A549 (cell line): Measurements from ENCODE around the gene FILIP1L. TPM values are rescaled to one million over a fixed set of nuclear protein-coding genes. Genes with fewer than 3 reads are reported as not detected.

Source experiments
- ATAC-seq, 2 experiments: fragments of 200-7000 bp in 1 of 2; fragments of >200 bp in 1 of 2; cut with Nextera tagmentation in 1 of 2; cut with Tn5 transposase in 1 of 2; 3 replicates each; pipeline versions ENCODE4 v1.8.0 to v1.9.1; 2018 to 2020; ENCODE audit warnings: mild to moderate bottlenecking in 1 of 2, moderate library complexity in 1 of 2
- CTCF ChIA-PET: fragments of 300-600 bp; sonication (Branson Sonifier 250); formaldehyde crosslinking; extraction: SDS; loops from one replicate; lab custom pipeline; 2021; ENCODE audit warnings: antibody characterized with exemption, inconsistent platforms; lab: Yijun Ruan, JAX
- POLR2A ChIA-PET: fragments of 350-600 bp; formaldehyde crosslinking; extraction: SDS; loops from one replicate; lab custom pipeline; 2021; ENCODE audit warnings: antibody characterized with exemption, inconsistent platforms; lab: Yijun Ruan, JAX
- DNase-seq, 2 experiments: peaks; one replicate each; pipeline versions ENCODE4 v3.0.0 to v3.0.0-alpha.2; 2011 to 2016; ENCODE audit warnings: low read depth in 1 of 2, low spot score in 1 of 2
- FAIRE-seq: peaks from 2 replicates; lab custom pipeline; 2011; peaks lifted over from hg19 to GRCh38; lab: Jason Lieb, UNC
- H3K27ac ChIP-seq, 2 experiments: fragments of >200 bp; sonication (Bioruptor Twin); formaldehyde crosslinking; 3 replicates each; pipeline ENCODE4 v1.5.1; 2016 to 2017
- H3K4me1 ChIP-seq: fragments of >200 bp; sonication (Bioruptor Twin); formaldehyde crosslinking; 3 replicates; pipeline ENCODE4 v1.6.1; 2016
- H3K4me2 ChIP-seq: fragments of >200 bp; sonication (Bioruptor Twin); formaldehyde crosslinking; 3 replicates; pipeline ENCODE4 v1.6.1; 2016
- H3K4me3 ChIP-seq: fragments of >200 bp; sonication (Bioruptor Twin); formaldehyde crosslinking; 3 replicates; pipeline ENCODE4 v1.5.1; 2016
- H3K9me3 ChIP-seq: fragments of >200 bp; sonication (Bioruptor Twin); formaldehyde crosslinking; 3 replicates; pipeline ENCODE4 v1.6.1; 2016
- ATOH8 ChIP-seq: fragments of 250-450 bp; sonication (Bioruptor Pico); IDR thresholded peaks from 2 replicates; pipeline ENCODE4 v1.5.0; 2020; ENCODE audit warnings: low read depth, mild to moderate bottlenecking, moderate library complexity
- CBX8 ChIP-seq: fragments of 200-600 bp; sonication (generic); IDR thresholded peaks from 2 replicates; pipeline ENCODE4 v1.6.1; 2016
- CEBPB ChIP-seq, 2 experiments: fragments of >200 bp in 1 of 2; sonication (Bioruptor Twin) in 1 of 2; formaldehyde crosslinking in 1 of 2; IDR thresholded peaks; 2 replicates each; pipeline ENCODE4 v1.6.1; 2012 to 2016
- CTCF ChIP-seq: fragments of >200 bp; sonication (Bioruptor Twin); formaldehyde crosslinking; IDR thresholded peaks from 3 replicates; pipeline ENCODE4 v1.5.1; 2016
- E2F6 ChIP-seq: IDR thresholded peaks from 2 replicates; pipeline ENCODE4 v1.6.1; 2012; ENCODE audit warnings: low read depth, borderline replicate concordance
- EHF ChIP-seq: fragments of 250-450 bp; sonication (Bioruptor Pico); IDR thresholded peaks from 2 replicates; pipeline ENCODE4 v1.5.0; 2020; ENCODE audit warnings: mild to moderate bottlenecking
- FOSL2 ChIP-seq, 2 experiments: fragments of 450-650 bp in 1 of 2; fragments of >200 bp in 1 of 2; sonication (Bioruptor Twin) in 1 of 2; formaldehyde crosslinking; IDR thresholded peaks; 2 replicates each; pipeline versions ENCODE4 v1.5.0 to v1.6.1; 2016 to 2020; ENCODE audit warnings: mild to moderate bottlenecking in 1 of 2, moderate library complexity in 1 of 2
- HES2 ChIP-seq: fragments of >200 bp; sonication (Bioruptor Twin); formaldehyde crosslinking; IDR thresholded peaks from 2 replicates; pipeline ENCODE4 v1.6.1; 2016
- HEYL ChIP-seq: fragments of 250-450 bp; sonication (Bioruptor Pico); IDR thresholded peaks from 2 replicates; pipeline ENCODE4 v1.8.0; 2021; ENCODE audit warnings: mild to moderate bottlenecking, moderate library complexity
- HMGXB4 ChIP-seq: fragments of 250-450 bp; sonication (Bioruptor Pico); IDR thresholded peaks from 2 replicates; pipeline ENCODE4 v1.5.0; 2021; ENCODE audit warnings: mild to moderate bottlenecking, moderate library complexity, borderline replicate concordance
- HOXA7 ChIP-seq: fragments of 250-450 bp; sonication (Bioruptor Pico); IDR thresholded peaks from 2 replicates; pipeline ENCODE4 v1.5.0; 2020; ENCODE audit warnings: mild to moderate bottlenecking, moderate library complexity
- JUNB ChIP-seq: fragments of >200 bp; sonication (Bioruptor Twin); formaldehyde crosslinking; IDR thresholded peaks from 2 replicates; pipeline ENCODE4 v1.6.1; 2016
- MYC ChIP-seq: IDR thresholded peaks from 2 replicates; pipeline ENCODE4 v1.6.1; 2012; ENCODE audit warnings: mild to moderate bottlenecking, inconsistent platforms, low read length, improper control_type of control experiment, borderline replicate concordance
- NFE2L2 ChIP-seq: fragments of 150-350 bp; conservative IDR thresholded peaks from 2 replicates; pipeline ENCODE4 v1.6.1; 2014; ENCODE audit warnings: low read length
- NPAS2 ChIP-seq: fragments of 250-450 bp; sonication (Bioruptor Pico); IDR thresholded peaks from 2 replicates; pipeline ENCODE4 v1.8.0; 2022; ENCODE audit warnings: mild to moderate bottlenecking, moderate library complexity, borderline replicate concordance
- PBX3 ChIP-seq: IDR thresholded peaks from 2 replicates; pipeline ENCODE4 v1.6.1; 2012
- PHF8 ChIP-seq: fragments of 200-600 bp; sonication (generic); IDR thresholded peaks from 2 replicates; pipeline ENCODE4 v1.6.1; 2016; ENCODE audit warnings: low read depth, mild to moderate bottlenecking, antibody characterized with exemption, moderate library complexity, borderline replicate concordance
- POLR2A ChIP-seq: IDR thresholded peaks from 2 replicates; pipeline ENCODE4 v1.6.1; 2012; ENCODE audit warnings: mild to moderate bottlenecking, low read length
- RNF2 ChIP-seq: fragments of 200-600 bp; sonication (generic); IDR thresholded peaks from 2 replicates; pipeline ENCODE4 v1.6.1; 2016; ENCODE audit warnings: low read depth, mild to moderate bottlenecking, antibody characterized with exemption, moderate library complexity, borderline replicate concordance
- SREBF2 ChIP-seq: fragments of 450-650 bp; IDR thresholded peaks from 2 replicates; pipeline ENCODE4 v1.6.1; 2014; ENCODE audit warnings: mild to moderate bottlenecking, moderate library complexity
- TP53 ChIP-seq: fragments of 250-450 bp; sonication (Bioruptor Pico); IDR thresholded peaks from 2 replicates; pipeline ENCODE4 v1.5.0; 2021; ENCODE audit warnings: mild to moderate bottlenecking, moderate library complexity
- USF2 ChIP-seq: fragments of 450-650 bp; IDR thresholded peaks from 2 replicates; pipeline ENCODE4 v1.6.1; 2014; ENCODE audit warnings: antibody characterized with exemption
- ZFP36 ChIP-seq: fragments of 450-650 bp; IDR thresholded peaks from 2 replicates; pipeline ENCODE4 v1.6.1; 2014; ENCODE audit warnings: borderline replicate concordance; ENCODE audit not compliant: partially characterized antibody
- ZNF302 ChIP-seq: fragments of 250-450 bp; sonication (Bioruptor Pico); IDR thresholded peaks from 2 replicates; pipeline ENCODE4 v1.9.0; 2021; ENCODE audit warnings: inconsistent platforms, mild to moderate bottlenecking, moderate library complexity
- WGBS: methylation state at CpG from one replicate; pipeline ENCODE4 v1.1.6; 2017; ENCODE audit errors: missing lambda C conversion rate; 5-methylcytosine and 5-hydroxymethylcytosine counted together
- polyA plus RNA-seq, 4 experiments: library from polyadenylated mRNA; depleted of rRNA in 3 of 4; stranded (reverse); fragments of >200 nt; fragmentation: RNase III in 1 of 4; extraction: RNeasy Plus Mini Kit Qiagen cat#74134 plus additional on column Dnase treatment in 1 of 4; gene quantifications; 2 replicates in 3 of 4; 3 replicates in 1 of 4; pipeline ENCODE4 v1.2.3, GENCODE V29; 2011 to 2017

Gene FILIP1L
- polyA plus RNA-seq, 2 of the 4 experiments (the other 2 are of a cell fraction) = 0.19 to 0.45 TPM

GRCh38 chr3:99863588-99863987 lies 250.7 kb downstream of the FILIP1L start:
- TF ChIP-seq E2F6 (no peak), PBX3 (no peak)
- TF ChIP-seq, all 56 proteins: peak for 0
- Histone ChIP-seq H3K9me3 (no peaks in the 10 kb centered on the region), H3K4me3 (no peak overlapping the region), H3K4me1 (peaks cover 28% of the 10 kb centered on the region), H3K27ac (no peak overlapping the region), H3K4me2 (no peak overlapping the region)
- DNase-seq (no peak), ATAC-seq (no peak), FAIRE-seq (no peak)
- POLR2A ChIA-PET = no interaction called here
- CTCF ChIA-PET = interaction anchor here (0.9 to 1.8 kb wide), 3 partner anchors 20 to 104 kb away, joined by 3 to 7 read pairs (median 3); no protein-coding TSS in a partner anchor
- WGBS = 92% methylated on average over 2 of the region's 2 CpGs

- H3K27ac ChIP-seq = no peak overlapping the region
- ATAC-seq = no peak
- no peaks in the 10 kb centered on the region for H3K9me3 ChIP-seq
- no peak overlapping the region for H3K4me3 ChIP-seq
- 79% methylated on average over 6 of the region's 6 CpGs for WGBS
- H3K4me1 ChIP-seq = peaks cover 28% of the 10 kb centered on the region
- no peak overlapping the region for H3K4me2 ChIP-seq
- ChIA-PET POLR2A (no interaction called here), CTCF (interaction anchor here (0.8 to 1.8 kb wide), 4 partner anchors 8 to 31 kb away, joined by 3 to 7 read pairs (median 5); no protein-coding TSS in a partner anchor)
- TF ChIP-seq HMGXB4 (CRISPR knock-in tag) (no peak), MYC (no peak), FOSL2 (IDR thresholded peaks at IDR 0.05) (no peak), FOSL2 (CRISPR knock-in tag; IDR thresholded peaks at IDR 0.05) (no peak), PHF8 (no peak), HEYL (no peak), CBX8 (no peak), ZNF302 (CRISPR knock-in tag) (no peak), SREBF2 (no peak), POLR2A (no peak), JUNB (no peak), NPAS2 (no peak), HOXA7 (CRISPR knock-in tag) (no peak), TP53 (no peak), ATOH8 (CRISPR knock-in tag) (no peak)
- DNase-seq = no peak
- FAIRE-seq = no peak
Observed at GRCh38 chr3:99863002-99863401, 251.3 kb downstream of the FILIP1L start.

- CTCF ChIA-PET = interaction anchor here (0.8 to 1.7 kb wide), 4 partner anchors 9 to 30 kb away, joined by 3 to 6 read pairs (median 4); no protein-coding TSS in a partner anchor
- no peak overlapping the region for H3K27ac ChIP-seq
- TF ChIP-seq ZFP36 (no peak), HOXA7 (CRISPR knock-in tag) (no peak), RNF2 (no peak), CTCF (no peak), E2F6 (no peak), USF2 (no peak), NFE2L2 (no peak), HEYL (no peak), SREBF2 (no peak), HES2 (no peak), CEBPB (IDR thresholded peaks at IDR 0.05) (no peak), EHF (CRISPR knock-in tag) (no peak)
- TF ChIP-seq, all 56 proteins: peak for 0
- ATAC-seq (peak in 1 of 2 experiments; percentile 68; a peak in 3 of 6 replicates), DNase-seq (peak in 1 of 2 experiments; percentile 18), FAIRE-seq (no peak)
- H3K9me3 ChIP-seq = no peaks in the 10 kb centered on the region
- H3K4me2 ChIP-seq = 0 out of 3 replicates have a peak overlapping the region, but pooled peaks have one; percentile 6
- no peak overlapping the region for H3K4me3 ChIP-seq
- POLR2A ChIA-PET = no interaction called here
- 56% methylated on average over 2 of the region's 2 CpGs for WGBS
- H3K4me1 ChIP-seq = peaks cover 30% of the 10 kb centered on the region
Observed at GRCh38 chr3:99862208-99862607, 252.1 kb downstream of the FILIP1L start.
